ENCODE measurements around the gene ISYNA1. TPM values are rescaled to one million over a fixed set of nuclear protein-coding genes. Genes with fewer than 3 reads are reported as not detected.

ISYNA1 gene
- total and polyA plus RNA-seq, 2 donors (not counting 3 experiments of a cell fraction or from before 2014, with no cell fraction given): 69.0 to 70.2 TPM

DNA sequence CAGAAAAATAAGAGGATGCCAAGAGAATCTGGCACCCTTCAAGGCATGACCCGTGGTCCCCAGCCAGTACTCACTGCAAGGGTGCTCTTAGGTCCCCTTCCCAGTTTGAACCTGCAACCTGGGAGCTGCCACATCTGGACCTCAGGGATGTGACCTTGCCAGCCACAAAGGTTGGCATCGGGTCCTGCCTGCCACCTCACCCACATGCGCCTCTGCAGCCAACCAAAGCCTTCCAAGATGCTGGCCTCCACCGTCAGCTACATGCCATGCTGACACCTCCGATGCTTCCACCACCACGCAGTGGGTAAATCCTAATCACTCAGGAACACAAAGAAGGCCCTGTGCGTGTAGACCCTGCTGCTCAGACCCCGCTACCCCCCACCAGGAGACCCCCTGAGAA, 48.8 kb upstream of the ISYNA1 start:
- Histone ChIP-seq H3K9me1 (replicated peaks; ENCODE audit: control insufficient read depth, extremely low read depth, insufficient read depth, low read length) (no peaks in the 10 kb centered on the region), H3K27ac (ENCODE audit: insufficient read depth, low read depth, low read length) (no peak overlapping the region), H2AFZ (ENCODE audit: low read depth, low read length) (no peak overlapping the region), H4K20me1 (replicated peaks; ENCODE audit: control insufficient read depth, extremely low read depth, insufficient read depth, low read length) (no peaks in the 10 kb centered on the region), H3K27me3 (ENCODE audit: control insufficient read depth in 2 of 2, insufficient read depth in 2 of 2, low read length in 2 of 2) (no peaks in the 10 kb centered on the region), H3K9me3 (replicated peaks; ENCODE audit: control insufficient read depth, insufficient read depth, low read length) (no peaks in the 10 kb centered on the region), H3K9ac (replicated peaks; ENCODE audit: extremely low read depth, insufficient read depth, low read length) (no peak overlapping the region), H3K79me2 (ENCODE audit: control insufficient read depth, insufficient read depth, low read length) (peaks cover 41% of the 10 kb centered on the region), H3K4me1 (ENCODE audit: control insufficient read depth, extremely low read depth, insufficient read depth, low read length) (peaks cover 9% of the 10 kb centered on the region), H3K4me2 (ENCODE audit: insufficient read depth, low read length) (no peak overlapping the region), H3K36me3 (ENCODE audit: control insufficient read depth in 2 of 2, extremely low read depth in 1 of 2, insufficient read depth in 2 of 2, low read length in 2 of 2) (no peaks in the 10 kb centered on the region), H3K4me3 (replicated peaks in 1 of 3; ENCODE audit: insufficient read depth in 1 of 3, low read depth in 1 of 3, low read length in 3 of 3) (no peak overlapping the region)
- dilution Hi-C loops (cut with MboI; ENCODE audit: extremely low pct_ligation_motif_present, low sequenced_read_pairs) (no loop called here), intact Hi-C loops (cut with micrococcal nuclease) (loop anchor here (1.0 kb wide), 1 partner anchor 34 kb away; no protein-coding TSS in a partner anchor)
- no peak for DNase-seq (ENCODE audit: low read depth, low spot score)
- BruUV-seq (replicated peaks): no TSS peak
- no peak for FAIRE-seq
- TF ChIP-seq, protein P1, sequence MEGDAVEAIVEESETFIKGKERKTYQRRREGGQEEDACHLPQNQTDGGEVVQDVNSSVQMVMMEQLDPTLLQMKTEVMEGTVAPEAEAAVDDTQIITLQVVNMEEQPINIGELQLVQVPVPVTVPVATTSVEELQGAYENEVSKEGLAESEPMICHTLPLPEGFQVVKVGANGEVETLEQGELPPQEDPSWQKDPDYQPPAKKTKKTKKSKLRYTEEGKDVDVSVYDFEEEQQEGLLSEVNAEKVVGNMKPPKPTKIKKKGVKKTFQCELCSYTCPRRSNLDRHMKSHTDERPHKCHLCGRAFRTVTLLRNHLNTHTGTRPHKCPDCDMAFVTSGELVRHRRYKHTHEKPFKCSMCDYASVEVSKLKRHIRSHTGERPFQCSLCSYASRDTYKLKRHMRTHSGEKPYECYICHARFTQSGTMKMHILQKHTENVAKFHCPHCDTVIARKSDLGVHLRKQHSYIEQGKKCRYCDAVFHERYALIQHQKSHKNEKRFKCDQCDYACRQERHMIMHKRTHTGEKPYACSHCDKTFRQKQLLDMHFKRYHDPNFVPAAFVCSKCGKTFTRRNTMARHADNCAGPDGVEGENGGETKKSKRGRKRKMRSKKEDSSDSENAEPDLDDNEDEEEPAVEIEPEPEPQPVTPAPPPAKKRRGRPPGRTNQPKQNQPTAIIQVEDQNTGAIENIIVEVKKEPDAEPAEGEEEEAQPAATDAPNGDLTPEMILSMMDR (IDR thresholded peaks at IDR 0.05; ENCODE audit: extremely low read depth in 1 of 2, insufficient read depth in 1 of 2, low read depth in 1 of 2, low read length in 2 of 2): no peak
- TF ChIP-seq POLR2AphosphoS5 (IDR thresholded peaks at IDR 0.05; ENCODE audit: insufficient read depth, low read depth, low read length) (no peak), JUN (IDR thresholded peaks at IDR 0.05; ENCODE audit: borderline replicate concordance, insufficient read depth, insufficient read length, low read depth) (no peak), MYC (IDR thresholded peaks at IDR 0.05; ENCODE audit: low read depth, low read length) (no peak), GATA2 (IDR thresholded peaks at IDR 0.05; ENCODE audit: insufficient read depth, insufficient read length, low read depth, low read length) (no peak), POLR2A (IDR thresholded peaks at IDR 0.05; ENCODE audit: low read depth, low read length) (no peak), FOS (IDR thresholded peaks at IDR 0.05; ENCODE audit: borderline replicate concordance, insufficient read depth, low read length) (no peak), EZH2 (IDR thresholded peaks at IDR 0.05; ENCODE audit: borderline replicate concordance, low read depth, low read length, severe bottlenecking) (no peak)
- TF ChIP-seq, protein P2, sequence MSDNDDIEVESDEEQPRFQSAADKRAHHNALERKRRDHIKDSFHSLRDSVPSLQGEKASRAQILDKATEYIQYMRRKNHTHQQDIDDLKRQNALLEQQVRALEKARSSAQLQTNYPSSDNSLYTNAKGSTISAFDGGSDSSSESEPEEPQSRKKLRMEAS (IDR thresholded peaks at IDR 0.05; ENCODE audit: insufficient read depth, insufficient read length): no peak
- POLR2A ChIA-PET: interaction anchor here (0.6 kb wide), 1 partner anchor 64 kb away, joined by 3 read pairs; no protein-coding TSS in a partner anchor
- CTCF ChIA-PET: interaction anchor here (0.8 to 1.6 kb wide), 8 partner anchors 9 to 360 kb away, joined by 3 to 18 read pairs (median 4); partner anchors contain the start of genes ELL and REX1BD
